ENCODE results near the gene CD320. TPM values are rescaled to one million over a fixed set of nuclear protein-coding genes. Genes with fewer than 3 reads are reported as not detected.

The CD320 gene
- total and polyA plus RNA-seq, 10 of the 15 experiments (the other 5 are each of a cell fraction or from before 2014, with no cell fraction given): 1.1 to 134 (median 46.5) TPM

GRCh38 chr19:8321067-8321985 is 13.2 kb upstream of the CD320 start, which contains the start of the genes NDUFA7 and RPS28 (continued):
- TF ChIP-seq IRF3 (IDR thresholded peaks at IDR 0.05) (no peak), RCOR1 (conservative IDR thresholded peaks at IDR 0.05; ENCODE audit: low read depth, low read length) (peak; percentile 97; the same call in 1 of the 2 replicates), RBBP5 (conservative IDR thresholded peaks at IDR 0.05) (no peak)
- TF ChIP-seq, protein P1, sequence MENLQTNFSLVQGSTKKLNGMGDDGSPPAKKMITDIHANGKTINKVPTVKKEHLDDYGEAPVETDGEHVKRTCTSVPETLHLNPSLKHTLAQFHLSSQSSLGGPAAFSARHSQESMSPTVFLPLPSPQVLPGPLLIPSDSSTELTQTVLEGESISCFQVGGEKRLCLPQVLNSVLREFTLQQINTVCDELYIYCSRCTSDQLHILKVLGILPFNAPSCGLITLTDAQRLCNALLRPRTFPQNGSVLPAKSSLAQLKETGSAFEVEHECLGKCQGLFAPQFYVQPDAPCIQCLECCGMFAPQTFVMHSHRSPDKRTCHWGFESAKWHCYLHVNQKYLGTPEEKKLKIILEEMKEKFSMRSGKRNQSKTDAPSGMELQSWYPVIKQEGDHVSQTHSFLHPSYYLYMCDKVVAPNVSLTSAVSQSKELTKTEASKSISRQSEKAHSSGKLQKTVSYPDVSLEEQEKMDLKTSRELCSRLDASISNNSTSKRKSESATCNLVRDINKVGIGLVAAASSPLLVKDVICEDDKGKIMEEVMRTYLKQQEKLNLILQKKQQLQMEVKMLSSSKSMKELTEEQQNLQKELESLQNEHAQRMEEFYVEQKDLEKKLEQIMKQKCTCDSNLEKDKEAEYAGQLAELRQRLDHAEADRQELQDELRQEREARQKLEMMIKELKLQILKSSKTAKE (IDR thresholded peaks at IDR 0.05; ENCODE audit: low read depth, poor library complexity, severe bottlenecking): no peak

GRCh38 chr19:8320564-8321066 is 12.5 kb upstream of the CD320 start:
- Histone ChIP-seq H3K36me3 (ENCODE audit: control insufficient read depth in 2 of 2, insufficient read depth in 2 of 2, low read length in 1 of 2) (peaks cover 5 to 10% of the 10 kb centered on the region in 2 experiments), H3K79me2 (ENCODE audit: control insufficient read depth, insufficient read depth, low read length) (peaks cover 36% of the 10 kb centered on the region), H2AFZ (ENCODE audit: control insufficient read depth, low read depth, low read length) (peak overlapping the region; percentile 23; the same call in 1 of the 2 replicates), H3K4me2 (ENCODE audit: control insufficient read depth, insufficient read depth) (peak overlapping the region; percentile 94), H4K20me1 (ENCODE audit: control insufficient read depth, insufficient read depth) (no peaks in the 10 kb centered on the region), H3K27me3 (replicated peaks in 1 of 2; ENCODE audit: control insufficient read depth in 2 of 2, insufficient read depth in 2 of 2, low read length in 1 of 2) (no peaks in the 10 kb centered on the region), H3K9ac (ENCODE audit: control insufficient read depth, insufficient read depth, low read length) (peak overlapping the region; percentile 93), H3K9me3 (replicated peaks; ENCODE audit: control insufficient read depth, insufficient read depth, low read length) (no peaks in the 10 kb centered on the region), H3K27ac (ENCODE audit: control insufficient read depth, insufficient read depth) (peak overlapping the region; percentile 84), H3K4me3 (peak overlapping the region; percentile 98), H3K4me1 (ENCODE audit: control insufficient read depth, insufficient read depth, low read length) (peaks cover 21% of the 10 kb centered on the region)
- SMC1A ChIA-PET (ENCODE audit: uncharacterized antibody, unreplicated experiment): interaction anchor here (1.3 to 1.4 kb wide), 2 partner anchors 42 to 53 kb away, joined by 3 to 6 read pairs; no protein-coding TSS in a partner anchor
- TSS peak; percentile 81 for BruUV-seq (replicated peaks)
- in situ Hi-C loops (cut with MboI): no loop called here
- TF ChIP-seq YY1 (IDR thresholded peaks at IDR 0.05; ENCODE audit: low read depth, low read length) (peak; percentile 22; the same call in 1 of the 2 replicates), IKZF2 (IDR thresholded peaks at IDR 0.05) (0 out of 4 replicates have a peak, but pooled peaks of 1 of the 2 experiments have one; percentile 13), BCLAF1 (IDR thresholded peaks at IDR 0.05) (no peak), CTCF (IDR thresholded peaks at IDR 0.05 in 2 of 3, conservative IDR thresholded peaks at IDR 0.05 in 1 of 3; ENCODE audit: control insufficient read depth in 2 of 3, extremely low read depth in 1 of 3, insufficient read depth in 1 of 3, low read depth in 3 of 3, low read length in 3 of 3) (peak in 1 of 3 experiments; percentile 11; a peak in 1 of 6 replicates), MYC (IDR thresholded peaks at IDR 0.05; ENCODE audit: insufficient read depth, insufficient read length, insufficient replicate concordance, low read length, severe bottlenecking) (no peak)
- RAD21 ChIA-PET (ENCODE audit: unreplicated experiment): interaction anchor here (0.7 kb wide), 1 partner anchor 162 kb away, joined by 3 read pairs; no protein-coding TSS in a partner anchor
- 1% methylated on average over 16 of the region's 16 CpGs for WGBS (ENCODE audit: insufficient coverage, insufficient replicate concordance, low lambda C conversion rate, missing lambda C conversion rate)
- DNase-seq (ENCODE audit: low read depth, low spot score) (no peak), ATAC-seq (peak; percentile 20), FAIRE-seq (no peak)
- POLR2A ChIA-PET: interaction anchor here (0.9 to 1.0 kb wide), 4 partner anchors 9 to 194 kb away, joined by 3 to 5 read pairs (median 4); partner anchors contain the start of gene ZNF414
- intact Hi-C loops (cut with micrococcal nuclease; ENCODE audit: unreplicated experiment): loop anchor here (5.0 kb wide), 1 partner anchor 53 kb away; no protein-coding TSS in a partner anchor
- CTCF ChIA-PET: interaction anchor here (1.0 to 1.9 kb wide), 4 partner anchors 10 to 258 kb away, joined by 3 to 8 read pairs (median 4); no protein-coding TSS in a partner anchor
